HS-5 (cell line): ENCODE results near the gene ATG10.
A peak's percentile ranks its signal among the peaks of the same experiment; 100 is the strongest.
"Not testable (repeated sequence)": the region's sequence is repeated elsewhere in the genome, so short reads cannot be mapped to it uniquely, and the experiment has no call there.

Experiments
- DNase-seq: peaks from one replicate; pipeline ENCODE4 v3.0.0-alpha.2; 2012; ENCODE audit warnings: low read depth

ATG10 gene

DNA sequence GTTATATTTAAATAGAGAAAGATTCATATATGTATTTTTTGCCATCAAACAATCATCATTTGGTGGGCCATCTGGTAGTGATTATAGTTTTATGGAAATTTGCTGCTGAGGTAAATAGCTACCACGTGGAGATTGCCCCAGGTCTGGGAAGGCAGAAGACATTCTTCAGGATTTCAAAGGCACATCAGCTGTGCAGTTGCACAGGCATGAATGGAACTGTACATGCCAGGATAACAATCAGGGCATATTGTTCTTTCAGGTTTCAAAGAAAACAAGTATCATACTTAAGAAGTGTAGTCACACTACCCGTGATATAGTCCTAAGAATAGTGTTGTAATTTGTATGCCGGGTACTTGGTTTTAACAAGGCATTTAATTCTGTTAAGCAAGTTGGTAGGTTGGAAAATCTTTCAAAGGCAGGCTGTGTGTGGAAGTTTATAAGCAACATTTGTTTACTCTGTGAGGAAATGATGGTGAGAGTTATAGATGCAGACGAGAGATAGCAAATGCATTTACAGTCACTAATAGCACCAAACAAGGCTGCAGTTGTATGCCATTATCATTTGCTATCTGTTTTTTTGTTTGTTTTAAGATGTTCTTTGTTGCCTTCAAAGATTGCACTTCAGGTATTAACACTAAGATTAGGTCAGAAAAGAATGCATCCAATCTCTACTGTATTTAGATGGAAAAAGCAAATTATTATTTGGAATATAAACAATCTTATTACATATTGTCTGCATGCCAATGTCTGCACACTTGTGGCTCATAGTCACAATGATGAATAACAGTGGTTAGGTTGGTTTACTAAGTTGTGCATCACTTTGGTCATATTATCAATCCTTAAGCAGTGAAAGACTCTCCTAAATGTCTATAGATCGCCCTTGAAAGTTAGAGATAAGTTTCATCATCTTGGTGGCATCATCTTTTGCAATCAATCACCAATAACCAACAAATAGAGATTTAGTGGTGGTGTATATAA lies 251.1 kb downstream of the ATG10 start:
- no peak for DNase-seq

DNA sequence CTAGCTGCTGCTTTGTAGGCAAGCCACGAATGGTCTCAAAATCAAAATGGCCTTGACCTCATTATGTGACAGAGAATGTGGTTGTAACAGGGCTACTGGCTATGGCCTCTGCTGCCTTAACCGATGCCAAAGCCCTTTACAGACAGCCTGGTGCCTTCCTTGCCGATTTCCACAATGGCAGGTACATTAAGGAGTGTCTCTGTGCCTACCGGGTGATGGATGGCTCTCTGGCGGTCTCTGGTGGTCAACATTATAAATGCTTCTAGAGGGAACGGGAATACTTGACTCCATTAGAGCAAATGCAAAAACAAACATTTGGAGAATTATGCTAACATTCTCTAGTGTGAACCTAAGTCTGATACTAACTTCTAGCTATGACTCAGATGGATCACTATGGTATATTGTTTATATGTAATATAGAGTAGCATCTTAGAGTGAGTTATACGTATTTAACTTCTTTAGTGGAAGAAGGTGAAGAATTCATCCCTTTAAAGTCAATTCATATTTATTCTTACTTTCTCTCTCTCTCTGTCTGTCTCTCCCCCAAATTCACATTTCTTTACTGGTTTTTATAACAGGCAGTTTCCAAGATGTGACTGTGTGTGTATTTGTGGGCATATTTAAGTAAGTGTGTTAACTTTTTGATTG lies 253.8 kb downstream of the ATG10 start:
- DNase-seq = peak; percentile 25

DNA sequence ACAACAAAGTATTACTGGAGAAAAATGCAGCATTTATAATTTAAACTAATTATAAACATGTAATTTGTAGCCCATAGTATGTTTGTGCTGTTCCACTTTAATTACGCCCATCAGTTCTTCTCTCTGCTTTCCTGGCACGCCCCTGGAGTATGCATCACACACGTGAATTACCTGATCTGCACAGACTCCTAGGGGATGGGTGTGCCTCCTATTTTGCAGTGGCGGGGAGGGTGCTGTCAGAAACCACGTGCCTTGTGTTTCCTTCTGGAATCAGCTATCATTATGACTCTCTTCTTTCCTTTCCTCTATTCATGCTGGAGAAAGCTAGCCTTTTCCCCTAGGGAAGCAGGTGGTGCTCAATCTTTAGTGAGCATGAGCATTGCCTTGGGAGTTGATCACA lies 263.1 kb downstream of the ATG10 start:
- no peak for DNase-seq

DNA sequence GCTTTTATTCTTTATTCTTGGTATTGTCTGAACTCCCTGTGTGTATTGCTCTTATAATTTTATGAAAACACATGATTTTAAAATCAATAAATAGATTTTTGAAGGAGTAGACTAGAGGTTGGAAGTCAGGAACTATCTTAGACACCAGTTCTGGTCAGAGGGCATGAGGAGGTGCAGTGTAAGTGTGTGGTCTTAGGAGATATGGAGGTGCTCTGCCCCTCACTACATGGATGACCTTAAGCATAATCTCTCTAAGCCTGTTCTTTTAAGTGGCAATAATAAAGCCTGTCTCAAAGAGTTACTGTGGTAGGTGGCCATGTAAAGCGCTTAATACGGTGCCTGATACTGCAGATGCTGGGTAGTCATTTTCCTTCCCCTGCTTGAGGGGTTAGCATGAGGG lies 272.3 kb downstream of the ATG10 start:
- no peak for DNase-seq

DNA sequence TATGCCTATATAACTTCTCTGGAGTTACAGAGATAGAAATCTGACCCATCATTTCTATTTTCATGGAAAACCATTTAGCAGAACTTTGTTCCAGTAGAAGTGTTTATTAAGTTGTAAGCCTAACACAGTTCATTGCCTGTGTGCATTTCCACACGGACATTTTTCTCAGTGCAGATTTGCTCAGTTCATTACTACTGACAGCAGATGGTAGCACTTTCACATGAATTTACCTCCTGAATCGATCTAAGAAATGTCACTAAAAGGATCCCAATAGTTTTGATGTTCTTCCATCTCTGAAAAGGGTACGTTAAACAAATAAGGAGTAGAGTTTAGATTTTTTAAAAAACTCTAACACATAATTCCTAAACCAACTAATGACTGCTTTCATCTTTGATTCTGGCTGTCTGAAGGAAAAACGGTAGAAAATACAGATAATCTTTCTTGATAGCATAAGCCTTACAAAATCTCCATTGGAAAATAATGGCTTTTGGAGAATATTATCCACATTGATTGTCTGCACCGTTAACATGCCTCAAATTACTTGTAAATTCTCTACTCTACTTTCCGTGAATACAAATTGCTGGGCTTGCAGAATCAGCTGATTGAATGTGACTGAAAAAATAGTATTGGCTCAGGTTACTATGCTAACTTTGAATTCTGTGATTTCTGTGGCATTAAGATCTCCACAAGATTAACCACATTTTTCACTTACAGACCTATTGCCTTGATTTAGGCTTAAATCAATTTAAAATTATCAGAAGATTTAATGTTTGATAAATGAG lies 273.2 kb downstream of the ATG10 start:
- DNase-seq = no peak

DNA sequence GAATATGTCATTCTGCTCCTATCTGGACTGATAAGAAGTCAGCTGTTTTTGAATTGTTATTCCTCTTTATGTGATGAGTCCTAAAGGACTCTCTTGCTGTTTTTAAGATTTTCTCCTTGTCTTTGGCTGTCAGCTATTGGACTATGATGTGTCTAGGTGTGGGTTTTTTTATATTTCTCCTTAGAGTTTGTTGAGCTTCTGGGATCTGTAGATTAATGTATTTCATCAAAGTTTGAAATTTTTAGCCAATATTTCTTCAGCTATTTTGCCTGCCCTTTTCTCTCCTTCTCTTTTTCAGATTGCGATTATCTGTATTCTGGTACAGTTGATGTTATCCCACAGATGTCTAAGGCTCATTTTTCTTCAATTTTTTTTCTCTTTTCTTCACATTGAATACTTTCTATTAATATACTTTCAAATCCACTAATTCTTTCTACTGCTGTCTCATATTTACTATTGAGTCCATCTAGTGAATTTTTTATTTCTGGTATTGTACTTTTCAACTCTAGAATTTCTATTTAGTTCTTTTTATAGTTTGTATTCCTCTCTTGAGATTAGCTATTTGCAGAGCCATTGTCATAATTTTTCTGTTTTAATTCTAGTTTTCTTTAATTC lies 275.2 kb downstream of the ATG10 start:
- no peak for DNase-seq

DNA sequence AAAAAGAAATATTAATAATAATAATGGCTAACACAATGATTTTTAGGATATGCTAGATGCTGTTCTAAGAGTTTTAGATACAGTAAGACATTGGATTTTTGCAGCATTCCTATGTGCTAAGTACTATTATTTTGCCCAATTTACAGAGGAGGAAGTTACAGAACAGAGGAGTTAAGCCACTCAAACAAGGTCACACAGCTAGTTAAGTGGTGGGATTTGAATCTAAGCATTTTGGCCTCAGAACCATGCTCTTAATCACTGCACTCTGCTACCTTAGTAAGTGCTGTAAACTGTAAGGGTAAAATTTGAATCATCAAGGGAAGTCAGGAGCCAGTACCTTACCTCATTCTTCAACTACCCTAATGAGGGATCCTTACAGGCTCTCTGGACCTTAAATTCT lies 280.9 kb downstream of the ATG10 start:
- DNase-seq = no peak

DNA sequence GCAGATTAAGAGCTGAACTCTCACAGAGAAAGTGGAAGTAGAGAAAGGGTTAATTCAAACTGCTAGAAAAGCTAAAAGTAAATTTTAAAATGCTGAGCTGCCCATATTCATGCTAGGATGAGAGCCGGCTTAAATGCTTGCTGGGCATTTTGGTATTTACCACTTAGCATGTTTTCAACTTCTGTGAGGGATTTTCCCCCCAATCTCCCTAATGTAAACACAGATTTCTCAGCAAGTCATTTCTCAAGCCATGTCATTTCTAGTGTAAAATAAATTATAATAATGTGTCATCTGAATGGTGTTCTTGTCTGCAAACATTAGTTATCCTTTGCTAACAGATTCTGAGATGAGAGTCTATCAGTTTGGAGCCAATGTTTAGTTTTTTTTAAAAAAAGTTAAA lies 284.0 kb downstream of the ATG10 start:
- no peak for DNase-seq

DNA sequence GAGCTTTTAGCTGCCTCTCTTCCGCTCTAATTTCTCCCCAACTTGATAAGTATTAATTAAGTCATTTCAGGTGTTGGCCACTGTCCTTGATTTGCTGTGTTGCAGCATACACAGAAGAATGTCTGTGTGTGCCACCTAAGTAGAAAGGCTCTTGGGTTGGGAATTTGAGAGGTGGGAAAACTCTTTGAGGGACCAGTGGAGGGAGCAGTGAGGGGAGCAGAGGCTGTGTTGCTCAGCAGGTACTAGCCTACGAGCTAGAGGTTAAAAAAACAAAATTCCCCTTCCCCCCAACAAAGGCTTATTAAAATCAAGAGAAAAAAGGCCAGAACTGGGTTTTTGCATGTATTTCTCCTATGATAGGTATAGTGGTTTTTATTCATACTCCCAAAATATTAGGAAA lies 285.4 kb downstream of the ATG10 start:
- DNase-seq = no peak

DNA sequence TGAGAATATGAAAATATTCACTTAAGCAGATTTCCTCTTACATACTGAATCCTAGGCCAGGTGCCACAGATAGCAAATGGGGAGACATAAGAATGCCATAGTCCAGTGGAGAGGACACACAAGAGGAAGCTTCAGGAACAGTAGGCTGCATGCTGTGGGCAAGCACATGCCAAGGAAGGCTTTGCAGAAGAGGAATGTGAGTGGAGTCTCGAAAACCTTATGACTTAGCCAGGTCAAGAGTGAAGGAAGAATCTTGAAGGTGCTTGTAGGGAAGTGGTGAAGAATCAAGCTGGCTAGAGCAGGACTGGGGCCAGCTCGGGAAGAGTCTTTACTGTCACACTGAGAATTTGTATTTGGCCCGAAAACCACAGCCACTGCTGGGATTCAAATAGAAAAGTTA lies 285.9 kb downstream of the ATG10 start:
- DNase-seq = no peak

DNA sequence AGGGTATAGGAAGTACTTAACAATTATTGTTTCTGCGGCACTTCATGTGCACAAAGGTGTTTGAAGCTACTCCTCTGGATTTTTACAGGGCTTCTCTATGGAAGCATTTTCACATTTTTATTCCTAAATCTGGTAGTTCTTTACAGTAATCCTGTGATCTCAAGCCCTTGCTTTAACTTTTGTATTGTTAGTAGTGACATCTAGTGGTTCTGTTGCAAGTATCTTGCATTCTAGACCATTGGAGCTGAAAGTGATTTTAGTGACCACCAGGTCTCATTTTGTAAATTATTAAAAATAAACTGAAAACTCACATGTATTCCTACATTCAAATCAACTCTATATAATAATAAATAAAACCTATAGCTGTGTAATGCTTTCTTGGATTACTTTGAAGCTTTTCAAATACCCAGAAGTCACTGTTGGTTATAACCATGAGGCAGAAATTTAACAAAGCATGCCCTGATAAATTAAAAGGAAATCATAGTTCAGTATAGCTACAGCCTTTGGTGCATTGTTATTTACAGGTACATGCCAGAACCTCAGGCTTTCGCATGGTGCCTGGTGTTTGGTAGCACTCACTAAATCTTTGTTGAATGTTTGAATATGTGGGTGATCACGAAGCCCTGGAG lies 287.5 kb downstream of the ATG10 start:
- no peak for DNase-seq

DNA sequence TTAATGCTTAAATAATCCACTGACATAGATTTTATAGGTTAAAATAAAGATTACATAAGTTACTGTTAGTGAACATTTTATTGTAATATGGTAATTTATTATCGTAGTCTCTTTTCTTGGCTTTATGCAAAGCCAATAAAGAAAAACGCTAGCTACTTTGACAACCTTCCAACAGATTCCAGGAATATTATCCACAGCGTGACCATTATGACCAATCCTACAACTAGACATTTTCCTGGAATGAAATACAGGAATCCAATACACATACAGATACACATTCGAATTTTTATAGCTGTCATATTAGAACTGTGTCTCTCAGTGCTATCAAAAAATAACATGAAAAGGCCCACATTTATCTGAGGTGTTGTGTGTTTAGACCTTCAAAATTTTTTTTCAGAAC lies 293.2 kb downstream of the ATG10 start:
- DNase-seq = no peak

DNA sequence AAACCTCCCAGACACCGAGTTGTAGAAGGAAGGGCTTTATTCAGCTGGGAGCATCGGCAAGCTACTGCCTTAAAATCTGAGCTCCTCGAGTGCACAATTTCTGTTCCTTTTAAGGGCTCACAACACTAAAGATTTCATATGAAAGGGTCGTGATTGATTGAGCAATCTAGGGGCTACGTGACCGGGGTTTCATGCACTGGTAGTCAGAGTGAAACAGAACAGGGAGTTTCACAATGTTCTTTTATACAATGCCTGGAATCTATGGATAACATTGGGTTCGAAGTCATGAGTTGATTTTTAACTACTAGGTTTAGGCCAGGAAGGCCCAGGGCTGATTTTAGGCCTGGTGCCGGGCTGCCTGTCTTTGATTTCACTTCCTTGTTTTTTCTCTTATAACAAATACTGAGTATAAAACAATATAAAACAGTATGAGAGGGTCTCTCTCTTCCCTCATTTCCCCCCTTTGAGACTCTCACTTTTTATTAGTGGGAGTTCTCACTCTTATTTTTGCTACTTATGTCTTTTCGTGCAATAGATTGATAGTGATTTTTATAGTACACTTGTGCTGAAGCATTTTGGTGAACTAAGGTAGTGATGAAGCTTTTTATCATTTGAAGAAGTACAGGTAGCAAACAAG lies 295.6 kb downstream of the ATG10 start:
- not testable (repeated sequence) for DNase-seq

DNA sequence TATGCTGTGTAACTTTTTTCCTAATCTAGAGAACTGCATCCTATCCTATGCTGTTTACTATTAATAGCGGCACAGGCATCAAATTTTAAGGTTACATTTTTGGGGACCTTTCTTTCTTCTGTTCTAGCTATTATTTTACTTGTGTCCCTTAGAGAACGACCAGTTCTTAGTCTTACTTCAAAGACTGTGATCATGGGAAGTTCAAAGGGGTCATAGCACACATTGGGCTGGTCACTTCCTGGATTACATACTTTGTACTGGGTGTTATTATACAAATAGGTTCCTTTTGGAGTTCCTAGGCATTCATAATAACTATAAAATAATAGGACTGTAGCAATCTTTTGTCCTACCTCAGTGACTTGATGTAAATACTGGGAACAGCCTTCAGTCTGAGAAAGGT lies 297.5 kb downstream of the ATG10 start:
- DNase-seq = not testable (repeated sequence)

DNA sequence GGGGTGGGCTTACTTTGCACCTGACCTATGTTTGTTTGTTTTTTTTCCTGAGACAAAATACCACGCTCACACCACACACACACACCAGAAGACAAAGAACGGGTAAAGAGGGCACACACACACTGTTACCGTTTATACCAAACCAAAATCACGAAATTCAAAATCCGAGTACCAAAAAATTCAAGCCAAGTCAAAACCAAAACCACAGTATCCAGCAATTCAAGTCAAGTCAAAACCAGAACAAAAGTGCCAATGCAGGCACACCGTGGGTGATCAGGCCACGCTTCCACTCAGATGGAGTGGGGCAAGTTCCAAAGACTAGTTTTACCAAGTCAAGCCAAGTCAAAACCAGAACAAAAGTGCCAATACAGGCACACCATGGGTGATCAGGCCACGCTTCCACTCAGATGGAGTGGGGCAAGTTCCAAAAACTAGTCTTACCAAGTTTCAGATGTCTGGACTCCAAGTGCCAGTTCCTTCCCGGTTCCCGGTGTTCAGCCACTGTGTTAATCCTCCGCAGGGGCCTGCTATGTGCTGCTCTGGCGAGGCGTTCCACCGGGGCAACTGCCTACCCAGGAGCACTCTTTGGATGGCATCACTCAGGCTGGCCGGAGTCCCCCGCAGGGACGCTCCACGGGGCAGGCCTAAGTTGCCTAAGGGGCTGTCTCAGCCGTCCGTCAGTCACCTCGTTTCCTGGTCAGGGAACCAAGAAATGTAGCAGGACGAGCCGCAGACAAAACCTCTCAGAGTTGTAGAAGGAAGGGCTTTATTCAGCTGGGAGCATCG lies 300.9 kb downstream of the ATG10 start:
- DNase-seq = not testable (repeated sequence)

DNA sequence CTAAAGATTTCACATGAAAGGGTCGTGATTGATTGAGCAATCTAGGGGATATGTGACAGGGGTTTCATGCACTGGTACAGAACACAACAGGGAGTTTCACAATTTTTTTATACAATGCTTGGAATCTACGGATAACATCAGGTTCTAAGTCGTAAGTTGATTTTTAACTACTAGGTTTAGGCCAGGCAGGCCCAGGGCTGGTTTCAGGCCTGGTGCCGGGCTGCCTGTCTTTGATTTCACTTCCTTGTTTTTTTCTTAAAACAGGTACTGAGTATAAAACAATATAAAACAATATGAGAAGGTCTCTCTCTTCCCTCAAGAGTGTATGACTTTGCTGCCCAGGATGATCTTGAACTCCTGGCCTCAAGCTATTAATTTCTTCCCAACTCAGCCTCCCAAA lies 301.6 kb downstream of the ATG10 start:
- DNase-seq = not testable (repeated sequence)

DNA sequence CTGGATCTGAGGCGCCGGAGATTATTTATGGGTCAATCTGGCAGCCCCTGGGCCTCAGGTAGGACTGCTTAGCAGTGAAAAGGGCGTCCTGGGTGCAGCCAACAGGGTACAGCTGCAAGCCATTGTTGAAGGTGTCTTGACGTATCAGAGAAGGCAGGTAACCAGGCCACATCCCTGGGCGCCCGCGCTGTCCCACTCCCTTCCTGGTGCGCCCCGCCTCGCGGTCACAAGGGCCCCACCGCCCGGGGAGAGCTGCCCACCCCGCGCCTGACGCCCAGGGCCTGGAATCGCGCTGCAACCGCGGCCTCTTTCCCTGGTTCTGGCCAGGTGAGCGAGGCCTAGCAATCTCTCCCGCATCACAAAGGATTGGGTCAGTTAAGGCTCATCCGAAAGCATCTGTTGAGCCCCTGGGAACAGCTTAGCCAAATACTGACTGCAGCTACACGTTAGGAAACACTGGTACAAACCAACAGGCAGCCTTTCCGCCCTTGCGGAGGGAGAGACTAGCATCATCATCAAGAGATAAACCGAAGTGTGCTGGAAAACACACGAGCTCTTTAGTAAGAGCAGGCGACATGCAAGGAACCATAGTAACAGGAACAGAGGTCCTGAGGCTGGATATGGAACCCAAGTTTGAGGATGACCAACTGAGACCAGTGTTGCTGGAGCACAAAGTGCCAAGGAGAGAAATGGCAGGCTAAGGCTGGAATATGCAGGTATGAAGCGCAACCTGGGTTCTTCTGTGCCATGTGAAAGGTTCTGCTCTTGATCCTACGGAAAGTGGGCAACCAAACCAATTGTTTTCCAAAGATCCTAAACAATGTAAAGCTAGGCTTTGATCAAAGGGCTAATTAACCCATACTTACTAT lies 302.8 kb downstream of the ATG10 start:
- no peak for DNase-seq

DNA sequence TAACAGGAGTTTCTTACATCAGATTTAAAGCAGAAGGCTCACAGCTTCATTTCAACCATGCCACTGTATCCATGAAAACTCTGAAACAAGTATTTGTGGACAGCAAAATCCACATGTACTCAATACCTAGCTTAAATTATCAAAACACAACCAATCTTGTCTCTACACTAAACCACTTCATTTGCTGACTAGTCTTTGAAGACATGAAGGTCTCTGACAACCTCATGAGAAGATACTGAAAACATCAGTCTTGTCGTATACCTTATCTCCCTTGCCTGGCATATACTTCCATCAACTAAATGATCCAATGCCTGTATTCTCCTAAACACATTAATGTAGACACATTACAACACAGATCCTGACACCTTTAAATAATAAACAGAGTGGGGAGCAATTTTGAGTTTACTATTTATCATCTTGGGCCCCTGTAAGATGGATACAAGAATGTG lies 303.4 kb downstream of the ATG10 start:
- no peak for DNase-seq
